HG02938 (cell line): ENCODE measurements around the gene IL17C.
"Not testable (repeated sequence)": the region's sequence is repeated elsewhere in the genome, so short reads cannot be mapped to it uniquely, and the experiment has no call there.

Source experiments
- ATAC-seq: cut with Tn5 transposase; IDR thresholded peaks from one replicate; pipeline ENCODE4 v1.9.1; 2021; ENCODE audit warnings: mild to moderate bottlenecking, moderate library complexity; ENCODE audit not compliant: unreplicated experiment

The IL17C gene

DNA sequence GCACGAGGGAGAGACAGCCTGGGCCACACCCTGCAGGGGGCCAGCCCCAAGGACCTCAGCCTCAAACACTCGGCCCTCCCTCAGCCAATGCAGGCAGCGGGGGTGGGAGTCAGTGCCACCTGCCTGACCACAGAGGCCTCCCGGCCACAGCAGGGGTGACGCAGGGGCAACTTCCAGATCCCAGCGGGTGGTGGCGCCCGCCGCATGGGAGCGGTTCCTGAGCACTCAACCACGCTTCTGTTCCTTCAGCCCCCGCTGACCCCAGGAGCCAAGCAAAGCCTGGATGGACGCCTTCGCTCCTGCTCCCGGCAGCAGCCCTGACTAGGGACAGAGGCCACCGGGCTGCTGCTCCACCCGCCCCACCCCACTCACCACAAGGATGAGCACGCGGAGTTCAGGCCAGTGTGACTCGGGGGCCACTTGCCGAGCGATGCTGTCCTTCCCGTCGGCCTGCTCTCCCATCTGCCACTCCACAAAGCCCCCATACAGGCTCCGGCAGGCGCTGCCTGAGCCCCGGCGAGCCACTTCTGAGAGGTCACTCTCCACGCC lies 17.4 kb downstream of the IL17C start:
- ATAC-seq, result no peak

DNA sequence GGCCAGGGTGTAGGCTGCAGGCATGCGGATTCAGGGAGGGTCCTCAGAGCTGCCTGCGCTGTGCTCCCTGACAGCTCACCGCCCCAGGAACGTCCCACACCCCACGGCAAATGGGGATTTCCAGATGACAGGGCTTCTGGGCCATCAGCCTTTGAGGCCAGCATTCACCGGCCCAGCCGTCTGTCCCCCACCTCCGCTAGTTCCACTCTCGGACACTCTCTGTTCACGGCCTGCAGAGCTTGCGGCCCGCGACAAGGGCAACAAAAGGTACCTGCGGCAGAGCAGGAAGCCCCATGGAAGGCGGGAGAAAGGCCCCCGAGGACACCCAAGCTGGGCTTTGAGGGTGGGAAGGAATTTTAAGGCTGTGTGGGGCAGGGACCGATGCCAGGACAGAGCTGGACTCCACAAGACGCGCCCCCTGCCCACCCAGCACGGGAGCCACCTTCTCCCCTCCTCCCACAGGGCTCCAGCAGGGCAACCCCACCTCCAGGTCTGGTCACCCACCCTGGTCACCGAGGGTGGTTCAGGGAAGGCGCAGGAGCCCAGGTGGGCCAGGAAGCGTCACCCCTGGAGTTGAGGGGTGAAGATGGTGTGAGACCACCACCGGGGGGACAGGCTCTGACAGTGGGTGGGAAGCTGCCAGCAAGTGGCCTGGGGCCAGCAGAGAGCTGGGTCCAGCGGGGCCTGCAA lies 18.1 kb downstream of the IL17C start:
- ATAC-seq, result no peak

DNA sequence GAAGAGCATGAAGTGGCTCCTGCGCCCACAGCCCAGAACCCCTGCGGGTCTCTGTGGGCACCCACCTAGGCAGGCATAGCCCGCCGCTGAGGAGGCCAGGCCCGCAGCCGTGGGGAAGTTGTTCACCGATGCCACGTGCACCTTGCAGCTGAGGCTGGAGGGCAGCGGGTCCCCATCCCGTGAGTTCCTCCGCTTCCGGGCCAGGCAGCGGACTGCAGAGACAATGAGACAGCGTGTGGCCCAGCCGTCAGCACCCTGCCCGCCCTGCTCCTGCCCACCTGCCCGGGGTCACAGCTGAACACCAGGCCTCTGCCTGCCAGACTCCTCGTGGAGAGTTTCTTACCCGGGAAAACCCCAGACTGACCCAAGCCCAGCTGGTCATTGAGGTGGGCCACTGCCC lies 19.0 kb downstream of the IL17C start:
- no peak for ATAC-seq

DNA sequence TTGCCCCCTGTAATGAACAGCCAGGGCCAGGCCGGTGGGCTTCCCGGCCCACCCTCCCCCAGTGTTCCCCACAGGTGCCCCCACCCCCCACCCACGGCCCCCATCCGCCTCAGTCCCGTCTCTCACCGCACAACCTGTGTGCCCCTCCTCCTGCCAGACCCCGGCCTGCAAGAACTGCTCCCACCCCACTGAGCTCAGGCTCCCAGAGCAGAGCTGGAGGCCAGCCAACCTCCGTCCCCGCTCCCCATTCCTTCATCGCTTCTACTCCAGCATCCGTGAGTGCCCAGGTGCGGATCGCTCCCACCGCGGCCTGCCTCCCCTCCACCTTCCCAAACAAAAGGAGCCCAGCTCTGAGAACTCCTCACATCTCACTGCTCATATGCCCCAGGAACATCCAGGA lies 20.3 kb downstream of the IL17C start:
- ATAC-seq, result no peak

DNA sequence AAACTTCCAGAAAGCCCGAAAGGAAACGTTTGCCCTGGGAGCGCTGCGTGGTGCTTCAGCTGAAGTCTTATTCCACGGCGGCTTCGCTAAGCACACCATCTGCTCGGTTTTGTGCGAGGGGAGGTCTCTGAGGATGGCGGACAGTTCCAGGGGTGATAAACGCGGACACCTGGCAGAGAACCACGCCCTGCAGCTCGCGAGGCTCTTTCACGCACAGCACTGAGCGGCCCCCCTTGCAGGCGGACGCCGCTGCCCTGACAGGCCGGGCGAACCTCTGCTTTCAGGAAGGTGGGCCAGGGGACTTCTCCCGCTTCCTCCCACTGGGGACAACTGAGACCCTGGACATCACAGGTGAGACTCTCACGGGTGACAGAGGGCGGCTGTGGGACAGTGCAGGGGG lies 20.8 kb downstream of the IL17C start:
- ATAC-seq, result no peak

DNA sequence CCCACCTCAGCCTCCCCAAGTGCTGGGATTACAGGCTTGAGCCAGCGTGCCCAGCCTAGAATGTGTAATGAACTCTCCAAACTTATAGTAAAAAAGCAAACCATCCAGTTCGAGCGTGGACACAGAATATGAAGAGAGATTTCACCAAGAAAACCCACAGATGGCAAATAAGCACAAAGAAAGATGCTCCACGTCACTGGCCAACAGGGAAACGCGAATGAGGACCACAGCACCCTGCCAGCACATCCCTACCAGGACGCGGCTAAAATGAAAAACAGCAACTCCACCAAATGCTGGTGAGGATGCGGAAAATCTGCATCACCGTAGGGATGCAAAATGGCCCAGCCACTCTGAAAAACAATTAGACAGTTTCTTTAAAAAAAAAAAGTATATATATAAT lies 23.1 kb downstream of the IL17C start:
- ATAC-seq, result no peak

DNA sequence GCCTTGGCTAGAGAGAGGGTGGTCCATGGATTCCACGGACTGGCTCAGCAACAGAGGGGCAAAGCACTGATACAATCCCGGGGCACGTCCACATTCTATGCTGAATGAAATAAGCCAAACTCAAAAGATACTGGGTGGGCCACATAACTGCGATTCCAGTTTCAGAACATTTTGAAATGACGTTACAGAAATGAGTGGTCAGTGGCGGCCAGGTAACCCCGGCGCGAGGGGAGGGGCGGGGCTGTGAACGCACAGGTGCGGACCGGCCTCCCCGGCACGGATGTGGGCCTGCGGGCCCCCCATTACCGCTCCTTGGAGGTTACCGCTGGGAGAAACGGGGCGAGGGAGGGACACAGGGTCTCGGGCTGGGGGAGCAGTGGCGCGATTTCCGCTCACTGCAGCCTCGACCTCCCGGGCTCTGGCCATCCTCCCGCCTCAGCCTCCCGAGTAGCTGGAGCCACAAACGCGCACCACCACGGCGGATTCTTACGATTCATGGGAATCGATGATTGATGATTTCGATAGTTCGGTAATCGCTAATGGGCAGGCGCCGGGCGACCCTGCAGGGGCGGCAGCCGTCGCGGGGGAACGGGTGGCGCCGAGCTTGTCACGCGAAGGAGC lies 24.0 kb downstream of the IL17C start:
- peak; percentile 1 for ATAC-seq

DNA sequence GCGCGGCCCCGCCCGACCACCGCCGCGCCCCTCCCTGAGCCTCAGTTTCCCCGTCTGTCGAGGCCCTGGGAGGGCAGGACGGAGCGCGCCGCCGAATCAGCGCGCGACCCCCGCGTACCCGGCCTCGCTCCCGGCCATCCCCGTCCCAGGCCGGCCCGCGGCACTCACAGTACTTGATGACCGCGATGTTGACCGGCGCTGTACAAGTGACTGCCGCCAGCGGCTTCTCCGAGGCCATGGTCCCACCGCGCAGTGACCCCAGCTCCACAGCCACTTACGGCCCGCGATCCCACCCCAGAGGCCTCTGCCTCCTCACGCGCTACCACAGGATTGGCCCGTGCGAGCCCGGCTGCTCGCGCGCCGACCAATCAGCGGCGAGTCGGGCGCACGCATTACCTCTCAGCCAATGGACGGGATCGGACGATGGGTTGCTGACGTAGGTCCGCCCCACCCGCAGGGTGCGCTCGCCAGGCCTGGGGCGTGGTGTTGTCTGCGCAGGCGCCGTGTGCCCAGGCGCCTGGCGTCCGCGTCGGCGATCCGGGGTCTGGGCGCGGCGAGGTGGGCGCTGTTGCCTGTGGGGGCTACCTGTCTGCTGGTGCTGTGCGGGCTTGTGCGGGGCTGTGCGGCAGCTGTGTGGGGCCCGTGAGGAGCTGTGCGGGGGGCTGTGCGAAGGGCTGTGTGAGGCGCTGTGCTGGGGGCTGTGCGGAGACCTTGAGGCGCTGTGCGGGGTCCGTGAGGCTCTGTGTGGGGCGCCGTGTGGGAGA lies 24.7 kb downstream of the IL17C start, which contains the start of gene MVD:
Gene MVD (minus strand): TSS at position 249 of the 764 bp plus-strand sequence. CDS start 11 bp downstream, at position 238.
- peak; percentile 87 for ATAC-seq

DNA sequence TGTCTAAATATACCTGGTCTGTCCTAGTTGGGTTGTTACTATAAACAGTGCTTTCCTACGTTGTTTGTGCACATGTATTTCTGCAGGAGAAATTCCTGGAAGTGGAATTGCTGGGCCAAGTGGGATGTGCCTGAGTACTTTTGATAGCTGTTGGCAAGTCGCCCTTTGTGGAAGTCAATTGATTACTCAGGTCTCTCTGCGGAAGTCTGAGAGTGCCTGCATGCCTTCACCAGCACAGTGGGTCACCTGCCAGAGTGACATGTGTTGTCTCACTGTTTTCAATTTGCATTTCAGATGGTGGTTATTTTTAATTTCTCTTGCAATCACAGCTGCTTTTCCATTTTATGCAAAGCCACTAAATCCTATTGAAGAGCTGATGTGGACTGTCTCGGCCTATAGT lies 26.8 kb downstream of the IL17C start:
- ATAC-seq, result no peak

DNA sequence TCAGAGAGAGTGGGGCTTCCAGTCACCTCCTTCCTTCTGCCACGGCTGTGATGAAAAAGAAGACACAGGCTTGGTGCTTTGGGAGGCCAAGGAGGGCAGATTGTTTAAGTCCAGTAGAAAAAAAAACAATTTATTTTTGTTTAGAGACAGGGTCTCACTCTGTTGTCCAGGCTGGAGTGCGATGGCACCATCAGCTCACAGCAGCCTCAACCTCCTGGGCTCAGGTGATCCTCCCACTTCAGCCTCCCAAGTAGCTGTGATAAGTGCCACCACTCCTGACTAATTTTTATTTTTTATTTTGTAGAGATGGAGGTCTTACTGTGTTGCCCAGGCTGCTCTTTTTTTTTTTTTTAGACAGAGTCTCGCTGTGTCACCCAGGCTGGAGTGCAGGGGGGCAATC lies 27.2 kb downstream of the IL17C start:
- ATAC-seq, result no peak

DNA sequence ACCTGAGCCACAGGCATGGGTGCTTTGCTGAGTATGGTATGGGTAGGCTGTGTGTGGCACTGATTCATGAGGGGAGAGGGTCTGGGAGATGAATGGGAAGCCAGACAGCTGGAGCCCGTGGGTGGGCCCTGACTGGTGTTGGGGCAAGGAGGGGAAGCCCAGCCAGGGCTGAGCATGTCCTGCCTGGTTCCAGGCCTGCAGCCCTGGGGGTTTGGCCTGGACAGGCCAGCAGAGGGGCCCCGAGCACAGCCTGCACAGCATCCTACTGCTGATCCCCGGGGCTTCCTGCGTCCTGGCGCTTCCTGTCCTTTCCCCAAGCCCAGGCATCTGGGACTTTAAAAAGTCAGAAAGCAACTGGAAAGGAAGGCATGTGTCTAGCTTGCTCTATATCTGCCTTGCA lies 29.1 kb downstream of the IL17C start:
- ATAC-seq, result no peak

DNA sequence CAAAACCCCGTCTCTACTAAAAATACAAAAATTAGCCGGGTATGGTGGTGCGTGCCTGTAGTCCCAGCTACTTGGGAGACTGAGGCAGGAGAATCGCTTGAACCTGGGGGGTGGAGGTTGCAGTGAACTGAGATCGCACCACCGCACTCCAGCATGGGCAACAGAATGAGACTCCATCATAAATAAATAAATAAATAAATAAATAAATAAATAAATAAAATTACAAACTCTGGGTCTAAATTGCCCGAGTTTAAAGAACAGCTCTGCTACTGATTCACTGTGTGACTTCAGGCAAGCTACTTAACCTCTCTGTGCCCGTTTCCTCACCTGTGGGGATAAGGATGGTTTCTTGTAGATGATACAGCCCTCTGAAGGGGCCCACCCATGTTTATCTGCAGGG lies 31.1 kb downstream of the IL17C start:
- ATAC-seq, result not testable (repeated sequence)

DNA sequence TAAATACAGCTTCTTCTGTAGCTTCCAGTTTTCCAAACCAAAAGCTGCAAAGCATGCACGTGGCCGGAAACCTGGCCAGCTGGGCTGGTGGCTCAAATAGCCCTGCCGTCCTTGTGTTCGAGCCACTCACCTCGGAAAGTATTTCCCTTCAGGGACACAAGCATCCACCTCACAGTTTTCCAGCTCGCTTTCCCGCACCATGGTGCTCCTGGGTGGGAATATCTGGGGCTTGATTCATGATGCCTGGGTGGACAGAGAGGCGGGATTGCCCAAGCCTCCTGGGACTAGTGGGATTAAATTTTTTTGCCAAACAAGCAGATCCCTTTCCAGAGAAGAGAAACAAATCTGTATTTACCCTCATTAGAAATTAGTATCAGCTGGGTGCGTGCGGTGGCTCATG lies 31.6 kb downstream of the IL17C start:
- ATAC-seq, result no peak

DNA sequence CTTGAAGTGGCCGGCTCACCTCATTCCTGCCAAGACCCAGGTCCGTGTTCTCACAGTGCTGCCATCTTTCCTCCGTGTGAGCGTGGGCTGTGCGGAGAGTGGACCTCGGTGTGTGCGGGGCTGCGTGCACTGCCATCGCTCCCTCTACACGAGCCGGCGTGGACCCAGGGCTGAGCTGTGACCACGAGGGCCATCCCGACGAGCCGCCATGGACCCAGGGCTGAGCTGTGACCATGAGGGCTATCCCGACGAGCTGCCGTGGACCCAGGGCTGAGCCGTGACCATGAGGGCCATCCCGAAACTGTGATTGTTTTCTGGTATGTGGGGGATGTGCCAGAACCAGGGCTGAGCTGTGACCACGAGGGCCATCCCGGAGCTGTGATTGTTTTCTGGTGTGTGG lies 33.4 kb downstream of the IL17C start:
- ATAC-seq, result no peak

DNA sequence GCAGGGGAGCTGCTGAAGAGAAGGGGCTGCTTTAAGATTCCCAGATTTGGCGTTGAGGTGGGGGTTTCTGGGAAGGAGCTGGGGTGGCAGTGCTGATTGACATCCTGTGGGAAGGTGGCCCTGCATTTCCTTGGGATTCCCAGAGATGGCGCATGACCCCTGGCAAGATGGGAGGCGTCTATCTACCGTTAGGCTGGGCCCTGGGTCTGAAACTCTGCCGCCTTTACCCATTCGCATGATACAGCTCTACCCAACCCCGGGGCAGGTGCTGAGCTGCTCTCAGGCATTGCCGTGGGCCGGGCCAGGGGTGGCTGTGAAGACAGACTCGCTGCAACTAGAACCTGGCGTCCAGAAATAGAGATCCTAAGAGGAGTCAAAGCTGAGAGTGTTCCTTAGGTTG lies 34.4 kb downstream of the IL17C start:
- no peak for ATAC-seq

DNA sequence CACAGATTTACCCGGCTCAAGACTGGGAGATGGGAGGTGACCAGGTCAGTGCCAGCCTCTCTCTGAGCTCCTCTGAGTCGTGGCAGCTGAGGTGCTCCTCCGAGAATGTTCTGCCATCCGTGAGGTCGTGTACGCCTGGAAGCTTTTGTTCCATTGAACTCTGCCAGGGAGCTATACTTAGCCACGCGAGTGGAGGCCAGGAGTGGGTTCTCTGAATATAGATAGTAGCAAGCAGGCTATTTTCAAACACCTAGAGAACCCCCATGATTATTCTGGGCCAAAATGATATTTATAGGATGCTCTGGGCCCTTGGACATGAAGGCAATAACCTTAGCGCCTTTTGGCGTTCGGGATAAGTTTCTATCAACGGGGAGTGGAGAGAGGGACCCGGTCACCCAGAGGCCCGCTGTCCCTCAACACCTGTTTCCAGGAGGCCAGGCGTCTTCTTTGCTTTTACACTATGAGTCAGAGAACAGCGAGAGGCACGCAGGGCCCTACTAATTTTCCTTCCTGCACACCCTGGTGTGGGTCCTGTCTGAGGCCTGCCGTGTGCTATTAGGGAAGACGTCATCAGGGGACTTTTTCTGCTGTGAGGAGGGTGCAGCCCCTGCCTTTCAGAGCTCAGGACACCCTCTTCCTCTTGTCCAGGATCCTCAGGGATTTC lies 35.5 kb downstream of the IL17C start:
- ATAC-seq, result no peak

DNA sequence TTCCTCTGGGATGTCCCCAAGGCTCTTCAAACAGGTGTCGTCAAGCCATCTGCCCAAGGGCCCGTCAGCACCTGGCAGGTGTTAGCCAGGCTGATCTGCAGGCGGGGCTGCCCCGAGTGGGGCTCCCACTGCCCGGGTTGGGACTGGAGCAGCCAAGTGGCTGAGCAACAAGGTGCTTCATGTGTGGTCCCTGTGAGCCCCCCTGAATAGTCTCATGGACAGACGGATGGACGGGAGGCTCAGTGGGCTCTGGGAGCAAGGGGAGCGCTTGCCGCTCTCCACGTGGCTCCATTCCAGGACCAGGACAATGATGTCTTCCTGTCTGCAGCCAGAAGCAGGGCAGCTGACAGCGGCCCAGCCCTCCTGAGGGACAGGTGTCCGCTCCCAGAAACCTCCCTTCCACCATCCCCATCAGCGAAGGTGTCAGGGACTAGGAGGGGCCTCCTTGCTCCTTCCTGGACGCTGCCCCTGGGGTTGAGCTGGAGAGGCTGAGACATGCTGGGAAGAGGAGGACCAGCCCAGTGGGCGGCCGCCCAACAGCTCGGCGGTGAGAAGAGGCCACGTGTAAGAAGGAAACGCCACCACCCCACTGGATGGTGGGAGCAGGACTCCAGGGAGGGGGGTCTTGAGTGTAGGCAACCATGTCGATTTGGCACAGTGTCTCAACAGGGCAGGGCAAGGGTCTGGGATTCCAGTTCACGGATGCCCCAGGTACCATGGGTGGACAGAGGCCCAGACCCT lies 38.3 kb downstream of the IL17C start:
- ATAC-seq, result no peak

DNA sequence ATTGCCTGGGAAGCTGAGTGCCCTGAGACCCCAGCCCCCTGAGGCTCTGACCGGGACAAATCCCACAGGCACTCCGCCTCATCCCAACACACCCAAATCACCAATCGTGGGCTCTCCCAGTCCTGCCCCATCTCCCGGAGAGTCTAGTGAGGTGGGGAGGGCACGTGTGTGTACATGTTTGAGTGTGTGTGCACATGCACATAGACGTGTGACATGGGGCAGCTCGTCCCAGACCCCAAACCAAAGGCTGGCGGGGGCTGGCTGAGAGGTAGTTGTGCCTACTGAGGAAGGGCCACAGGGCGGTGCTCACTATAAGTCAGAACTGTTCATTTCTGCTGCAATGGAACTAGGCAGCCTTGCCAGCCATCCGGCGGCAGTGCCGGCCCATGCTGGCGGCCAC lies 39.3 kb downstream of the IL17C start:
- ATAC-seq, result no peak

DNA sequence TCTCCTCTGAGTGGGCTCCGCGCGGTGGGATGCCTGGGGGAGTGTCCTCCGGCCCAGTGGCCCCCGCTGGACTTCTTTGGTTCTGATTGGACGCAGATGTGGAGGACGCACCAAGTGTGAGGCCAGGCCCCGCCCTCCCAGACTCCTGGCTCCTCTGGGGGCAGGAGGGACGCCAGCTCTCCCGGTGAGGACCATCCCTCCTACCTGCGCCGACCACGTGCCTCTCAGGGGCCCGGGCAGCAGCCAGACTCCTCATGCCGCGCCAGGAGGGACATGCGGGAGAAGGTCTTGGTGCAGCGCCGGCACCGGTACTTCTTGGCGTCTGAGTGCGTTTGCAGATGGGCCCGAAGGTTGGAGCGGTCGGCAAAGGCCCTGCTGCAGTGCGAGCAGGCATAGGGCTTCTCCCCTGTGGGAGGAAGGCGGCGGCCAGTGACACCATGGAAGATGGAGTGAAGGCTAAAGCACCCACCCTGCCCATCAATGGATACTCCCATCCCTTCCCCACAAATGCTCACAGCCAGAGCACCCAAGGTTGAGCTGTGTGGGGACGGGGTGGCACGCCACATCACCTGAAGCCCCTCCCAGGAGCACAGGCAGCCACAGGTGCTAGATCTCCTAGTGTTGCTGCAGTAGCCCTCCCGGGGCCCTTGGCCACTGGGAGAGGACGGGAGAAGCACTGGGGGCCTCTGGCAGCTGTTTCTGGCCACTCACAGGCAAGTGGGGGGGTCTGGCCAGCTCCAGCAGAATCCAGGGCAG lies 40.0 kb downstream of the IL17C start:
- no peak for ATAC-seq

DNA sequence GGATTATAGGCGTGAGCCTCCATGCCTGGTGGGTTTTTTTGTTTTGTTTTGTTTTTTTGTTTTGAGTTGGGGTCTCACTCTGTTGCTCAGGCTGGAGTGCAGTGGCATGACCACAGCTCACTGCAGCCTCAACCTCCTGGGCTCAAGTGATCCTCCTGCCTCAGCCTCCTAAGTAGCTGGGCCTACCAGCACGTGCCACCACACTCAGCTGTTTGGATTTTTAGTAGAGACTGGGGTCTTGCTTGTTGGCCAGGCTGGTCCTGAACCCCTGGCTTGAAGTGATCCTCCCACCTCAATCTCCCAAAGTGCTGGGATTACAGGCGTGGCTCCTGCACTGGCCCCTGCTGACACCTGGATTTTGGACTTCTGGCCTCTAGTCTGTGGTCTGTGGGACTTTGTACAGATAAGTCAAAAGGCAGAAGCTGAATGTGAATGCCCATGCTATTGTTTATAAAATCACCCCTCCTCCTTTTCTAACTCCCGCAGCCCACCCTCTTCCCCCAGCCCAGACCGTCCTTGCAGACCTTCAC lies 42.2 kb downstream of the IL17C start:
- no peak for ATAC-seq
